Adipose tissue (tissue), 3 donors: Measurements from ENCODE around the gene NXF2B. TPM values are rescaled to one million over a fixed set of nuclear protein-coding genes. Genes with fewer than 3 reads are reported as not detected.
"Not testable (repeated sequence)": the region's sequence is repeated elsewhere in the genome, so short reads cannot be mapped to it uniquely, and the experiment has no call there.

ENCODE experiments used
- H3K27ac ChIP-seq: one replicate; pipeline ENCODE4 v1.5.1; 2013; ENCODE audit warnings: low read depth, low read length
- WGBS, 3 donors: extraction: QIAGEN DNeasy Blood & Tissue Kit; methylation state at CpG; one replicate each; pipeline ENCODE4 v1.1.7; 2013; 5-methylcytosine and 5-hydroxymethylcytosine counted together
- polyA plus RNA-seq, 3 donors: library from polyadenylated mRNA; stranded (reverse); fragments of 200-250 nt; gene quantifications; one replicate each; pipeline ENCODE4 v1.2.3, GENCODE V29; 2013
- donor health status: healthy with polysubstance abuse.
- donor health status: Bipolar disorder and iron deficiency.
- donor health status: healthy.

The NXF2B gene, protein sequence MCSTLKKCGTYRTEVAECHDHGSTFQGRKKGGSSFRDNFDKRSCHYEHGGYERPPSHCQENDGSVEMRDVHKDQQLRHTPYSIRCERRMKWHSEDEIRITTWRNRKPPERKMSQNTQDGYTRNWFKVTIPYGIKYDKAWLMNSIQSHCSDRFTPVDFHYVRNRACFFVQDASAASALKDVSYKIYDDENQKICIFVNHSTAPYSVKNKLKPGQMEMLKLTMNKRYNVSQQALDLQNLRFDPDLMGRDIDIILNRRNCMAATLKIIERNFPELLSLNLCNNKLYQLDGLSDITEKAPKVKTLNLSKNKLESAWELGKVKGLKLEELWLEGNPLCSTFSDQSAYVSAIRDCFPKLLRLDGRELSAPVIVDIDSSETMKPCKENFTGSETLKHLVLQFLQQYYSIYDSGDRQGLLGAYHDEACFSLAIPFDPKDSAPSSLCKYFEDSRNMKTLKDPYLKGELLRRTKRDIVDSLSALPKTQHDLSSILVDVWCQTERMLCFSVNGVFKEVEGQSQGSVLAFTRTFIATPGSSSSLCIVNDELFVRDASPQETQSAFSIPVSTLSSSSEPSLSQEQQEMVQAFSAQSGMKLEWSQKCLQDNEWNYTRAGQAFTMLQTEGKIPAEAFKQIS
- not detected for polyA plus RNA-seq

GRCh38 chrX:102439908-102440307 is at the start of gene NXF2B:
TSS of gene NXF2B (minus strand) at chrX:102440008. CDS start at chrX:102380036, 59,972 bp downstream.
- not testable (repeated sequence) for H3K27ac ChIP-seq
- no CpG with 5 or more reads among the region's 11 CpGs for WGBS, 3 donors

GRCh38 chrX:102478765-102479164 is 39.0 kb upstream of the NXF2B start:
- H3K27ac ChIP-seq: not testable (repeated sequence)
- whole genome bisulfite sequencing, 3 donors: 39 to 52% (median 49%) methylated on average over 2 of the region's 5 CpGs

DNA sequence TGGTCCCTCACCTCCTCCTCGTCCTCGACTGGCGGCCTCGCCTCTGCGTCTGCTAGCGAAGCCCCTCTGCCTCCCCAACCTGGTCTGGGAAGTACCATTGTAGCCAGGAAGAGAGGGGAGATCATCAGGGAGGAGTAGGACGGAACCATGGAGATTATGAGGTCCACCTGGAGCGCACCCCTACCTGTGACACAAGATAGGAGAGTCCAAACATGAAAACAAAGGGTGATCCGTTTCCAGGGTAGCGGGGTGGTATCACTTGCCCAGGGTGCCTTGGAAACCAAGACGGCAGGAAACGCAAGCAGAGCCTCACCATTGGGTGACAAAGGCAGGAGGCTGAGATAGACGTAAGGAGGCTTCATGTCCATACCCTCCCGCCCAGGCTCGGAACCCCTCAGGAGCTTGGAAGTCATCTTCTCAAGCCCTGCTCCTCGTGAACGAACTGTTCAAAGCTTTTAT is 32.0 kb upstream of the NXF2B start, which contains the start of gene TCP11X2:
TCP11X2 (minus strand) TSS at position 51 of the 459 bp plus-strand sequence.
- WGBS, 3 donors: 25 to 64% (median 54%) methylated on average over 6 to 7 of the region's 17 CpGs
- H3K27ac ChIP-seq: not testable (repeated sequence)

- H3K27ac ChIP-seq: not testable (repeated sequence)
- WGBS, 3 donors: no CpG with 5 or more reads among the region's 3 CpGs
Observed at GRCh38 chrX:102470215-102470614, 30.4 kb upstream of the NXF2B start.

- not testable (repeated sequence) for H3K27ac ChIP-seq
- no CpG with 5 or more reads among the region's 4 CpGs for WGBS, 3 donors
Observed at GRCh38 chrX:102458615-102459014, 18.8 kb upstream of the NXF2B start.

DNA sequence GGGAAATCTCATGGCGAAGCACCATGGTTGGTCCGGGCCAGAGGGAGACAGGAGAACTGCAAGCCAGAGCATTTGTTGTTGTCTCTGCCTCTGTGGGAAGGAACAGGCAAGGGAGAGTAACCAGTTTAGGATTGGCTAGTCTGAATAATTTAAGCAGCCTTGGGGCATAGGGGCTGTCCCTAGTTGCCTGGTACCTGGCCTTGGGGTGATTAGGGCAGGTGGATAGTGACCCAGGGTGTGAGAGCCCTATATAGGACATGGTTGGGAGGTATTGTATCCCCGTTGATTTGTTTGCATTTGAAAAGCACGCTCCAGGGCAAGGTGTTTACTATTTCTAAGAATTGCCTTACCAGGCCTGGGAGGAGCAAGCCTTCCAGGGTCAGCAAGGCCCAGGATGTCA is 25.3 kb downstream of the NXF2B start:
- H3K27ac ChIP-seq: not testable (repeated sequence)
- WGBS, 3 donors: no CpG with 5 or more reads among the region's 4 CpGs

DNA sequence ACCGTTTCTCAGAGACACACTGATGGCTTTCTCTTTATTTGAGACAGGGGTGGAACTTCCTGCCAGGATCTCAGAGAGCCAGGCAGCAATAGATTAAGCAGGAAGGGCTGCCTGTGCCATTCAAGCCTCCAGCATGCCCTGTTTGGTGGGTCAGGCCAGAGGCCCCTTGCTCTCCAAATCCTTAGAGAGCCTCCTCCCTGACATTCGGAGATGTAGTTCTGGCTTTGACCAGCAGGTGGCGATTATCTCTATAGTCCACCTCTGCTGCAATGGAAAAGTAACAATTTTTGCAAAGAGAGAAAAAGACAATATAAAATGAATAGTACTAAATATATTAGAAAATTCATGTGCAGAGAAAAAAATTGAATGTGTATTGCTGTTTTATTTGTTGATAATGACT is 93.9 kb downstream of the NXF2B start:
- no peak overlapping the region for H3K27ac ChIP-seq
- WGBS, 3 donors: 28 to 29% (median 28%) methylated on average over 3 of the region's 3 CpGs

- no peak overlapping the region for H3K27ac ChIP-seq
- WGBS, 3 donors: 15 to 30% (median 27%) methylated on average over 2 of the region's 2 CpGs
Observed at GRCh38 chrX:102341867-102342266, 97.9 kb downstream of the NXF2B start.

DNA sequence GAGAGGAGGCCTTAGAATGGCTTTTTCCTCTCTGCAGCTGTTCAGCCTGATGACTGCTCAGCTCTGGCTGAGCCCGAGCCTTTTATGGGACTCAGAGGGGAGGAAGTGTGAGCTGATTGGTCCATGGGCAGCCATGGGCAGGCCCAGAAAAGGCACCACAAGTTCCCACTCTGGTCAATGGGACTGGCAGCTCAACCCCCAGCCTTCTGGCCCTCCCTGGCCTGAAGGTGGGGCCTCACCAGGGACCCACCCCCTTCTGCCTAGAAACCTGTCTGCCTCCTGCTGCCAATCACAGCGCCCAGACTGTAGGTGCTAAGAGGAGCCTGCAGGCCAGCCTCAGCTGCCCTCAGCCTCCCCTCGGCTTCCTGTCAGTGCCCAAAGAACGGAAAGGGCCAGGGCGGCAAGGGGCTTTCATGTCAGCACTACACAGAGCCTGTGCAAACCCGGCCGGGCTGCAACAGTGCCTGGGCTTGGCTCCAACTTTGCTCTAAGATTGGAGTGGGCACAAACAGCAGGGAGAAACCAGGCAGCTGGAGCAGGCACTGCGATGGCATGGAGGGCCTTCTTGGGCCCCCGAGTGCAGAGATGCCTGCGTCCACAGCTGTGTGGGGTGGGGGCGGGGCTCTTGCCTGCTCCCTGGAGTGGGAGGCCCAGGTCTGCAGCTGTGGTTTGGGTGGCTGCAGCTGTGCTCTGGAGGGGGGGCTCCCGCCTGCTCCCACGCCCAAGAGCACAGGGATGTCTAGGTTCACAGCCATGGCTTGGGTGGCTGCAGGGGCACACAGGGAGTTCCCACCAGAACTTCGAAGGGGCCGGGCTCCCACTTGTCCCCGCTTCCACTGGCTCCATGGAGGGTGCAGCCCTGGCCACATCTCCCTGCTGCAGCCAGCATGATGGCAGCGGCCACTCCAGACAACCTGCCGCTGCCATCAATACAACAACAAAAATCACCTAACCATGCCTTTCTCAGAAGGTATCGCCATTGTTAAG is 100.2 kb downstream of the NXF2B start:
- WGBS, 3 donors: 70 to 76% (median 74%) methylated on average over 14 to 19 of the region's 19 CpGs
- no peak overlapping the region for H3K27ac ChIP-seq

GRCh38 chrX:102338162-102338561 is 101.6 kb downstream of the NXF2B start:
- H3K27ac ChIP-seq: no peak overlapping the region
- 69 to 90% (median 86%) methylated on average over 3 to 4 of the region's 4 CpGs for WGBS, 3 donors

Other genes with a start within 250 kb of the NXF2B start
- gene TCP11X1, start 224.7 kb downstream of the NXF2B start, polyA plus RNA-seq: not detected
- not detected for gene NXF2, start 192.8 kb downstream of the NXF2B start, polyA plus RNA-seq
- under 1 TPM in 1 of 3 donors, not detected in 2; 0.05 TPM for gene TCP11X2, start 31.8 kb upstream of the NXF2B start, polyA plus RNA-seq
- gene TMSB15A, start 76.7 kb upstream of the NXF2B start, polyA plus RNA-seq: under 1 TPM in 2 of 3 donors, not detected in 1; 0.25 to 0.53 TPM
- gene ARMCX5, start 159.5 kb upstream of the NXF2B start, polyA plus RNA-seq: 1 to 10 TPM; 6.4 to 6.9 (median 6.5) TPM
- gene GPRASP1, start 211.5 kb upstream of the NXF2B start, polyA plus RNA-seq: 1 to 10 TPM; 1.6 to 5.3 (median 2.6) TPM